Measurements from ENCODE around the gene EEA1.
A peak's percentile ranks its signal among the peaks of the same experiment; 100 is the strongest.

The EEA1 gene

DNA sequence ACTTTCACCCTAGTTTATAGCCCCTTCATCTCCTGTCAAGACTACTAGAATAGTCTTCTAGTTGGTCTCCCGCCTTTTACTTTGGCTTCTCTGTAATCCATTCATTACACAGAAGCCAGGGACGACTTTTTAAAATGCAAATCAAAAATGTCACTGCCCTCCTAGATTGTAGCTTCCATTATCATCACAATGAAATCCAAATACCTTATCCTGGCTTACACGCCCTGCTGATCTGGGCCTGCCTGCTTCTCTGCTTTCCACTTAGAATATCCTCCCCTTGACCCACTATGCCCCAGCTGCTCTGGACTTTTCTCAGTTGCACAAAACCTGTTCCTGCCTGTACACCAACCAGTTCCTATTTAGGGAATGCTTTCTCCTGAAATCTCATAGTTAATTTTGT, 4.5 kb upstream of the EEA1 start:
- DNase-seq = no peak

DNA sequence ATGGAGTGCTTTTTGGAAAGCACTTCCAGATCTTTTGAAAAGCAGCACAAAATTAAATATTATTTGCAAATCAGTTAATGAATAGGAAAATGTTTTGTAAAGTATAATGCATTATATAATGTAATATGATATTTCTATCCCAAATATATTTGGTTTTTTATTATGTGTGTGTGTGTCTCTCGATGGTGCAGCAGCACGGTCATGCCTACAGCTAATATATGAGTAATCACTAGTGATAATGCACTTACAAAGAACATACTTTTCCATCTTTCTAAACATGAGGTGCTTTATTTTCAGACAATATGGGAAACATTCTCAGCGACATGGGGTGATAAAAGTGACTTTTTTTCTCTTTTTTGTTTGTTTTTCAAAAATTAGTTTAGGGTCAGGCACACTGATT, 1.3 kb upstream of the EEA1 start:
- DNase-seq = no peak

DNA sequence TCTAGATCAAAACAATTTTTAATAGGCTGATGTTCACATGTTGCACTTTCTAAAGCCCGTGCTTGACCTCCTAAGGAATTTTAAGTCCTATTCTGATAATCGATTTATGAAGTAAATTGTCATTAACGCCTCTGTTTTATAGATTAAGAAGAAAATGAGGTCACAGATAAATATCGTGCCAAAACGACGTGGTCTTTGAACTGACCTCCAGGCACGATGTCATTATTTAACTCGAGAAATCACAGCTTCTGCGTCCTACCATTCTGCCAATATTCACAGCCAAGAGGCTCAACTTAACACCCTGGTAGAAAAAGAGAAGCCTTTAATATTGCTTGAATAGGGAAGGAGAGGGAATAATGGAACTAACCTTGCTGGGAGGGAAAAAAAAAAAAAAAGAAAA, 888 bp upstream of the EEA1 start:
- DNase-seq = no peak

DNA sequence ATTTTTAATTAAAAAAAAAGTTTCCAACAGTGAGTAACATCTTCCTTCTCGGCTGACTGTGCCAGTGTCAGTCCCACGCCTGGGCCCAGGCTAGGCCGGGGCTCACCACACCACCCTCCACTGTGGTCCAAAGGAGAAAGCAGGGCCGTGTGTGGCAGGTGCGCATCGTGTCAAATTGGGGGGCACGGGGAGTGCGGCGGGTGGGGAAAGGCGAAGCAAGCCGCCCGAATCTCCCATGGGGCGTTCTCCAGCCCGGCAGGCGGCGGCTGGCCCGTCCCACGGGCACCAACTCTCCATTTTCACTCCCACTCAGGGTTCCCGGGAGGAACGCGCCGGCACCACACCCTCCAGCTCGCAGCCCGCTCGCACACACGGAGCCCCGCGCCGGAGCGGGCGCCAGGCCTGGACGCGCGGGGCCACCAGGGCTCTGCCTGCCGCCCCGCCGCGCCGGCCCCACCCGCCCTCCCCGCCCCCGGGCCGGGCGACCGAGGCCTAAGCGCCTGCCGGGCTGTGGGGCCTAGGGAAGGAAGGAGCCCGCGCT, 604 bp downstream of the EEA1 start:
- DNase-seq = peak; percentile 33

DNA sequence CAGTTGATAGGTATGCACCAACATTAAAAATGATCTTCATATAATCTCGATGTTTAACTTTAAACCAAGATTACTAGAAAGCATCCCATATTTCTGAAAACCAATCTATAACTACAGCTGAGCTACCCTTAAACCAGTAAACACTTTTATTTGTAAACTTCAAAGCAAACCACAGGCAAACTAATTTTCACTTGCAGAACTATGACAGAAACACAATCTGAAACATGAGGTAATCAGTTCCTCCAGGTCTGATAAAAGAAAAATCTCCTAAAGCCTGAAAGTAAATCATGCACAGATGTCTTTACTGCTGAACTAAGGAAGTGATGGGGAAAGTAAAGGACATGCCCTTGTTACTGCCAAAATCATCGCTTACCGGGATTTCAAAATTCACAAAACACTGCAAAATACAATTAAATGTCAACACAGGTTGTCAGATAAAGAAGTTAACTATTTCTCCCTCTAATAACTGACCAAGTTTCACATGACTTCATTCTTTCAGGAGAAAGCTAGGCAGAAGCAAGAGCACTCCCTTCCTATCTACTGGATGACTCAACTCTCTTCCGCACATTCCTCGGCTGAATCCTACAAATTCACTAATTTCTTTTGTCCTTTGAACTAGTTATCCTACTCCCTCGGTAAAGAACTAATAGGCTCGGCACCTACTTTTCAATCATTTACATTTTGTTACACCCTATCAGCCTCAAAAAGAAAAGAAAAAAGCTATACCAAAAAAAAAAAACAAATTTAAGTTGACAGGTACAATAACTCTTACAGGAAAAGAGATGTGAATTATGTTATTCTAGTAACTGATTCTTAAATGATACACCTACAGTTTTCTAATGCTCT, 1.4 kb downstream of the EEA1 start:
- DNase-seq = no peak

DNA sequence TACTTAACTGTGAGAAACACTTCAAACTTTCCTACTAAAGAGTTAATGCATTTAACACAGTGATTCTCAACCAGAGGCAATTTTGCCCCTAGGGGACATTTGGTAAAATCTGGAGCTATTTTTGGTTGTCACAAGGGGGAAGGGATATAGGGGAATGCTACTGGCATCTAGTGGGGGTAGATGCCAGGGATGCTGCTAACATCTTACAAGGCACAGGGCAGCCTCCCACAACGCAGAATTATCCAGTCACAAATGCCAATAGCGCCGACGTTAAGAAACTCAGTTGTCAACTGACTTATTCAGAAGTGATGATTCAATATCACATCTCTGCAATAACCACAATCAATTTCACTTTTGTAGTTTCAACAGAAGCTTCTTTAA, 2.0 kb downstream of the EEA1 start:
- no peak for DNase-seq

DNA sequence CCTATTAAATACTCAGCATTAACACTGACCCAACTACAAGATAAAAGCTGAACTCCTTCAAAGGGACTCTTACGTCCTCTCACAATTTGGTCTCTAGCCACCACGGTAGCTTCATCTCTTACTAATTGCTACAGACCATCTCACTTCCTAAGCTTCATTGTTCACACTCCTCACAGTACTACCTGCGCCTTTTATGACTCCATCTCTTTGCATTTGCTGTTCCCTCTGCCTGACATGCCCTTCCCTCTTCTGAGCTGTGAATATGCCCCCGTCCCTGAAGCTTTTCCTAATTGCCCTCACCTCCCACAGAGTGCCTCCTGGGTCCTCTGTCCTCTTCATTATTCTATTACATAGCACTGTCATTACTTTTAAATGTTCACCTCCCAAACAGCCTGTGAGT, 2.5 kb downstream of the EEA1 start:
- DNase-seq = no peak

DNA sequence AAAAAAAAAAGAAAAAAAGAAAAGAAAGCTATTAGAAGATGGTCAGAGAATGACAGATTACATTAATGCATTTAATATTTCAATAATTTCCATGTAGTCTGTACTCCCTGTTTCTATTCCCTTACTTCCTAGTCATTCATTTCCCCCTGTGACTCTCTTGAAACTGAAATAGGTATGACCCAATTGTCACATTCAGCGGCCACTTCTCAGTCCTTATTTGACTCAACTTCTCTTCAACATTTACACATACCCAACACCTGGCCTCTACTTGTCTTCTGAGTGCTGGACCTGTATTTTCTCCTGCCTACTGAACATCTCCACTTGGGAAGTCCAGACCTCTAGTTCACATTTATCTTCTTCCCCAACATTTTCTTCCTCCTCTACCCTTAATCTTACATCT, 7.2 kb downstream of the EEA1 start:
- DNase-seq = no peak

DNA sequence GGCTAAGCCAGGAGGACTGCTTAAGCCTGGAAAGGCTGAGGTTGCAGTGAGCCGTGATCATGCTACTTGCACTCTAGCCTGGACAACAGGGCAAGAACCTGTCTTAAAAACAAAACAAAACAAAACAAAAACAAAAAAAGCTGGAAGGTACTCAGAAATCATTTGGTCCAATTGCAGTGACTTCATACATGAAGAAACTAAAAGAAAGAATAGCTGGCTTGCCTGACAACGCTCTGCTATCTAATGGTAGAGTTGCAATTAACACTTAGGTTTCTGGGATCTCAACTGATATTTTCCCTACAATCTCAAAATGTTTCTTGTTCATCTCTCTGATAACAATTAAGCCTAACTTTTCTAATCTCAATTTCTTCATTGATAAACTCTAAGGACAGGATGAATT, 13.7 kb downstream of the EEA1 start:
- DNase-seq = no peak

DNA sequence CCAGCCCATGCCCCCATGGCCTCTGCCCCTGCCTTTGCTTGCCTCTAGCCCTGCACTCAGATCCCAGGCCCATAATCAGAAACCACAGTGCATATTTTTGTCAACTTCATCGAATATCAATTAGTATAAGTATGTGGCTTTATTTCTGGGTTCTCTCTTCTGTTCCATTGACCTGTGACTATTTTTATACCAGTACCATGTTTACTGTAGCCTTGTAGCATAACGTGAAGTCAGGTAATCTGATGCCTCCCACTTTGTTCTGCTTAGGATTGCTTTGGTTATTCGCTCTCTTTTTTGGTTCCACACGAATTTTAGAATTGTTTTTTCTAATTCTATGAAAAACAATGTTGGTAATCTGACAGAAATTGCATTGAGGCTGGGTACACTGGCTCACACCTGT, 14.9 kb downstream of the EEA1 start:
- DNase-seq = no peak

DNA sequence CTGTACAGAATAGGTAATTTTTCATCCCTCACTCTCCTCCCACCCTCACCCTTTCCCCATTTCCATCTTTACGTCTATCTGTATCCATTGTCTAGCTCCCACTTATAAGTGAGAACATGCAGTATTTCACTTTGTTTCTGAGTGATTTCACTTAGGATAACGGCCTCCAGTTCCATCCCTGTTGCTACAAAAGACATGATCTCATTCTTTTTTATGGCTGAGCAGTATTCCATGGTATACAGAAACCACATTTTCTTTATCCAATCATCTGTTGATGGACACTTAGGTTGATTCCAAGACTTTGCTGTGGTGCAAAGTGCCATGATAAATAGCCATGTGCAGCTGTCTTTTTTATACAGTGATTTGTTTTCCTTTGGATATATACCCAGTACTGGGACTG, 16.4 kb downstream of the EEA1 start:
- no peak for DNase-seq

DNA sequence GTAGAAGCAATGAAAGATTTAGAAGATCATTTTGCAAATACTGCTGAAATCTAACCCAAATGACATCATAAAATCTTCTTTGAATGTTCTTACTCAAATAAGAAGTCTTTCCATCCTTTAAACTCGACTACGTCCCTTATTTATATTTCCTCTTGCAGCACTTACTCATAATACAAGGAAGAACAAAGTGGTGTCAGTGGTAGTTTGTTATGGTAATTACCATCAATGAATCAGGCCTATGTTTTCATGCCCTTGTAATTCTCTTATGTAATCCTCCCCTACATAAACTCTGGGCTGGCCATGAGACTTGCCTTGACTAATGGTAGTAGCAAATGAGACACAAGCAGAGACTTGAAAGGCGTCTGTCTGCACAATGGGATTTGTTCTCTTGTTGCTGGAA, 17.0 kb downstream of the EEA1 start:
- no peak for DNase-seq

DNA sequence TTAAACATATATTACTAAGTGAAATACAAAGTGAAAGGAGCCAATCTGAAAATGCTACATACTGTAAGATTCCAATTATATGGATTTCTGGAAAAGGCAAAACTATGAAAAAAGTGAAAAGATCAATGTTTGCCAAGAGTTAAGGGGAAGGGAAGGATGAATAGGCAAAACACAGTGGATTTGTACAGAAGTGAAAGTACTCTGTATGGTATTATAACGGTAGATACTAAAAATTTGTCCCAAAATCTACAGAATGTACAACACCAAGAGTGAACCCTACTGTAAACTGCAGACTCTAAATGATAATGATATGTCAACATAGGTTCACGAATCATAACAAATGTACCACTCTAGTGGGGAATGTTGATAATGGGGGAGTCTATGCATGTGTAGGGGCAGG, 17.8 kb downstream of the EEA1 start:
- DNase-seq = no peak

DNA sequence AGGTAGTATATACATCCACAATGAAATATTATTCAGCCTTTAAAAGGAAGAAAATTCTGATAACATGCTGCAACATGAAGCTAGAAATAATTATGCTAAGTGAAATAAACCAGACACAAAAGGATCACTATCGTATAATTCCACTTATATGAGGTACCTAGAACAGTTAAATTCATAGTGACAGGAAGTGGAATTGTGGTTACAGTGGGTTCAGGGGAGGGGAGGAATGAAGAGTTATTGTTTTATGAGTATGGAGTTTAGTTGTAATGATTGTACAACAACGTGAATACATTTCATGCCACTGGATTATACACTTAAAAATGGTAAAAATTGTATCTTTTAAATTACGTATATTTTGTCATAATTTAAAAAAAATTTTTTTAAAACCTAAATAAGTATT, 21.0 kb downstream of the EEA1 start:
- no peak for DNase-seq

DNA sequence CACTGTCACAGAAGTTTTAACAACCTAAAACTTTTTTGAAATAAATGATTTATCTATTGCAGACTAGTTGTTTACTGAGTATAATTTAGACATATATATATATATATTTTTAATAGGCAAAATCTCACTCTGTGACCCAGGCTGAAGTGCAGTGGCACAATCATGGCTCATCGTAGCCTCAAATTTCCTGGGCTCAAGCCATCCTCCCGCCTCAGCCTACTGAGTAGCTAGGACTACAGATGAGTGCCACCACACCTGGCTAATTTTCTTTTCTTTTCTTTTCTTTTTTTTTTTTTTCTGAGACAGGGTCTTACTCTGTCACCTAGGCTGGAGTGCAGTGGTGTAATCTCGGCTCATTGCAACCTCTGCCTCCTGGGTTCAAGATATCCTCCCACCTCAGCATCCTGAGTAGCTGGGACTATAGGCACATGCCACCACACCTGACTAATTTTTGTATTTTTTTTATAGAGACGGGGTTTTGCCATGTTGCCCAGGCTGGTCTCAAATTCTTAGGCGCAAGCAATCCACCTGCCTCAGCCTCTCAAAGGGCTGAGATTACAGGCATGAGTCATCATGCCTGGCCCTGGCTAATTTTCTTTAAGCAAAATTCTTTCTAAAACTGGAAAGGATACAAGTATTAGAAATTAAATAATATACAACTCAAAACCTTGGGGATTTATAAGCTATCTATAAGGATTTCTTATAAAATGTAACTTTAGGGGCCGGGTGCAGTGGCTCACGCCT, 23.1 kb downstream of the EEA1 start:
- no peak for DNase-seq

DNA sequence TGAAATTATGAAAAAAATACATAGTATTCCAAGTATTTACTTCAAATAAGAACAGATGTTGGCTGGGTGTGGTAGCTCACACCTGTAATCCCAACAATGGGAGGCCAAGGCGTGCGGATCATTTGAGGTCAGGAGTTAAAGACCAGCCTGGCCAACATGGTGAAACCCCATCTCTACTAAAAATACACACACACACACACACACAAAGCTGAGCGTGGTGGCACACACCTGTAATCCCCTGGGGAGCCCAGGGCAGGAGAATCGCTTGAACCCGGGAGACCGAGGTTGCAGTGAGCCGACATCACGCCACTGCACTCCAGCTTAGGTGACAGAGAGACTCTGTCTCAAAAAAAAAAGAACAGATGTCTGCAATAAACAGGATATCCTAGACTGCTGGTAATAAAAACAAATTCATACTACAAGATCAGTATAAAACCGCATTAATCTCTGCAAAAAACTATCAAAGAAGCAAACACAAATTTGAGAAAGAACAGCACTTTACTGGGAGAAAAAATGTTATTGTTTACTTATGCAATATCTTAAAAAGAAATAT, 23.8 kb downstream of the EEA1 start:
- DNase-seq = no peak

DNA sequence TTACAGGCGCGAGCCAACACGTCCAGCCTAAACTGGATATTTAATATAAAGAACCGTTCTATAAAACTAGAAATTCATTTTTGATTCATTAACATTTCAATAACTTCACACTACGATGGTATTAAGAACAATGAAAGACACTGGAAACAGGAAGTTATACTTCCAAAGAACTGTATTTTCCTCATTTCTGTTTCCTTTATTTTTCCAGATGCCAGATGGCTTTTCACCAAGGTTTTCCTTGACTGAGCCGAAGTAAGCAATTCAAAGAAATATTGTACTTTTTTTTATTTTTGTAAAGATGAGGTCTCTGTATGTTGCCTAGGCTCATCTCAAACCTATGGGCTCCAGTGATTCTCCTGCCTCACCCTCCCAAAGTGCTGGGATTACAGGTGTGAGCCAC, 28.2 kb downstream of the EEA1 start:
- DNase-seq = no peak

DNA sequence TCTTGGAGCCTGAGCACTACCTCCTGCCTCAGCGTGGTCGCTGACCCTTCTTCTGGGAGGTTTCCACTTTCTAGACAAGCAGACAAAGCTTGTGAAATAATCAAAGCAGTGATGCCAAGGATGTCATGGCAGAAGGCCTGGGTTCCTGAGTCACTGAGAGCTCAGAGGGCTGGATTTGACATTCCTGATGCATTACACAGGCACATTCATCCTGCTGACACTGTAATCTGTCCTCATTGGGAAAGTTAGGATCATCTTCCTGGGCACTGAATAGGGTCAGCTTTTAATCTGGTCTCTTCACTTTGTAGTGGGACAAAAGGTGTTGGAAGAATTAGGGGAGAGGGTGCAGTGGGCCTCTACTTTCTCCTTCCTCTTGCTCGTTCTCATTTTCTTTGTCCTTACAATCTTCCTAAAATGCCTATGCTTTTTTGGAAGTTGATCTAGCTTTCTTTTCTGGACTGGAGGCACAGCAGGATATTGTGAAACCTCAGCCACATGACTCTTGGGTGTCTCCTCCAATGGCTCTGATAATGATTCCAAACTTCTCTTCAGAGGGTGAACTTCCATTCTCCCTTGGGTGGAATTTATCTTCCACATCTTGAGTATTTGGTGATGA, 29.6 kb downstream of the EEA1 start:
- no peak for DNase-seq

DNA sequence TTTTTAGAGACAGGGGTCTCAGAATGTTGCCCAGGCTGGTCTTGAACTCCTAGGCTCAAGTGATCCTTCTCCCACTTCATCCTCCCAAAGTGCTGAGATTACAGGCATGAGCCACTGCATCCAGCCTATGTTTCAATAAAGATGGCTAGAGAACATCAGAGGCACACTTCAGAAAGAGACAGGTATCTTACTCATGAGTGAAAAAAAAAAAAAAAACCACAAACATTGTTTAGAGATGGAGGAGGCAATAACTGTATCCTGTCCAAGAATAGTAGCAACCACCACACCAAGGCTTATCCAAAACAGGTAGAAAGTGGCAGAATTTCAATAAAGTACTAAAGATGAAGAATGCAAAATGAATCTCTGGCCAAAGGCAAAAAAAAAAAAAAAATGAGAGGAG, 30.3 kb downstream of the EEA1 start:
- DNase-seq = no peak

DNA sequence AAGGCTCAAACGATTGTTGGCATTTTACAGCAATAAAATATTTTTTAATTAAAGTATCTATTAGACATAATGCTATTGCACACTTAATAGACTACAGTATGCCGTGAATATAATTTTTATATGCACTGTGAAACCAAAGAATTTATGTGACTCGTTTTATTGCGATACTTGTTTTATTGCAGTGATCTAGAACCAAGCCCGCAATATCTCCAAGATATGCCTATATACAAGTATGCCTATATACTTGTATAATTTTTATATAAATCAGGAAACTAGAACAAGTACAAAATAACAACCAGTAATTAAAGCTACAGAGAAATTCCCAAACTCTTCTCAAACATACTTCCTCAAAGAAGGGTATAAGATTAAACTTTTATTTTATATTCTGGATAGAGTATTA, 31.3 kb downstream of the EEA1 start:
- no peak for DNase-seq

DNA sequence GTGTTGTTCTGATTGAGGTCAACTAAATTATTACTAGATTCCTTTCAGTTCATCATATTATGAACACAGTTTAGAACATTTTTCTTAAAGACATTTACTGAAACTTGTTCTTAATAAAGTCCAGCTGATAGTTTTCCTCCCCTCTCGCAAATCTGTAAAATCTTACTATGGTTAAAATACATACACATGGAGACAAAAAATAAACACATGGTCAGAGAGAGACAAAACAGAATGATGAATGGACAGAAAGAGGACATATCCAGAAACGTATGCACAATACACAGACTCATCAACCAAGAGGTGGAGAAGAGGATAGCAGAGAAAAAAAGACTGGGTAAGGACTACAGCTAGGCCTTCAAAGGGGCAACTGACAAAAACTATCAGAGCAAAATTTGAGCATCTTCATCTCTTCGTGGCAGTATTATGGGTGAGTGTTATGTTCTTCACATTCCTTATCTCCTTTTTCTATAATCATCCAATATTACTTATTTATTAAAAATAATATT, 38.4 kb downstream of the EEA1 start:
- no peak for DNase-seq

DNA sequence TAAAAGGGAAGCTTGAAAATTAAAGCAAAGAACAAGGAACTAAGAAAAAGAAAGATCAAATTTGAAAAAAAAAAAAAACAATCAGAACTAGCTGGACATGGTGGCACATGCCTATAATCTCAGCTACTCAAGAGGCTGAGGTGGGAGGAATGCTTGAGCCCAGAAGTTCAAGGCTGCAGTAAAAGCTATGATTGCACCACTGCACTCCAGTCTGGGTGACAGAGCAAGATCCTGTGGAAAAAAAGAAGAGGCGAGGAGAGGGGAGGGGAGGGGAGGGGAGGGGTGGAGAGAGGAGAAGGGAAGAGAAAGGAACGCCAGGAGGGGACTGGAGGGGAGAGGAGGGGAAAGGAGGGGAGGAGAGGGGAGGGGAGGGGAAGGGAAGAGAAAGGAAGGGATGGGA, 43.0 kb downstream of the EEA1 start:
- no peak for DNase-seq

DNA sequence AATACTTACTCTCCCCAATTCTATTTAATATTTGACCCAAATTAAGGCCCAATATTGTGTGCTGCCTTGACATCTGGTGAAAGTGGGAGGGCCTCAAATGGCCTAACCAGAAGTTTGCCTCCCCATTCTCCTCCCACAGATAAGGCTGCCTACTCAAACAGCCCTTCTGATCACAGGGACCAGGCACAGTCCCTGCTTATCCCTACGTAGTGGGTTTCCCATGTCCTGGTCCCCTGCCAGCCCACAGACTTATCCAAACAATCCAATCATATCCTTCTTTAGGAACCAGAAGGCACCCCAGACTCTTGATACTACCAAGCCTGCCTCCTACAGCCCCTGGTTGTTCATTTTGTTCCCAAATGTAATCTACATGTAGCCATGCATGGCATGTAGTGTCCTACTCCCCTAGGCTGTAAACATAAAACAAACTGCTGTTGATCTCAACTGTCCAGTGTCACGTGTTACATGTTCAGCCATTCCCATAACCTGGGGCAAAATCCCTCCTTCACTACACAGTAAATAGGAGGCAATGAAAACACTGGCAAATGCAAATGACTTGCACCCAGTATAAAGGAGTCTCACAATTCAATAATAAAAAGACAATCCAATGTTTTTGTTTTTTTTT, 49.3 kb downstream of the EEA1 start:
- no peak for DNase-seq
